Mesendoderm (in vitro differentiated cells): ENCODE results near the gene SFRP2.
A peak's percentile ranks its signal among the peaks of the same experiment; 100 is the strongest.

Source experiments
- DNase-seq: peaks from one replicate; pipeline ENCODE4 v3.0.0; 2013
- H2AK5ac ChIP-seq: 2 replicates; pipeline ENCODE4 v1.6.1; 2013; ENCODE audit warnings: low read length, inconsistent platforms
- H2BK120ac ChIP-seq: 2 replicates; pipeline ENCODE4 v1.6.1; 2013; ENCODE audit warnings: low read depth, mild to moderate bottlenecking, low read length, moderate library complexity, mixed read lengths
- H2BK15ac ChIP-seq: replicated peaks from 2 replicates; pipeline ENCODE4 v1.6.1; 2013; ENCODE audit warnings: low read depth, mild to moderate bottlenecking, moderate library complexity
- H2BK5ac ChIP-seq: 2 replicates; pipeline ENCODE4 v1.6.1; 2013; ENCODE audit warnings: low read length, inconsistent platforms
- H3K18ac ChIP-seq: 2 replicates; pipeline ENCODE4 v1.6.1; 2013; ENCODE audit warnings: mild to moderate bottlenecking, low read length, mixed read lengths
- H3K23ac ChIP-seq: one replicate; pipeline ENCODE4 v1.6.1; 2013; ENCODE audit warnings: low read length
- H3K27ac ChIP-seq: 2 replicates; pipeline ENCODE4 v1.5.1; 2013; ENCODE audit warnings: low read depth, mild to moderate bottlenecking, inconsistent platforms, low read length, moderate library complexity
- H3K27me3 ChIP-seq: 2 replicates; pipeline ENCODE4 v1.6.1; 2013; ENCODE audit warnings: low read length, control low read depth, mild to moderate bottlenecking, inconsistent platforms; ENCODE audit not compliant: insufficient read depth, poor library complexity
- H3K36me3 ChIP-seq: 2 replicates; pipeline ENCODE4 v1.6.1; 2013; ENCODE audit warnings: low read length, inconsistent platforms; ENCODE audit not compliant: control insufficient read depth, insufficient read depth
- H3K4ac ChIP-seq: one replicate; pipeline ENCODE4 v1.6.1; 2013; ENCODE audit warnings: low read depth, mild to moderate bottlenecking, low read length, moderate library complexity
- H3K4me1 ChIP-seq: 2 replicates; pipeline ENCODE4 v1.6.1; 2013; ENCODE audit warnings: low read depth, low read length, inconsistent platforms; ENCODE audit not compliant: control insufficient read depth
- H3K4me2 ChIP-seq: 2 replicates; pipeline ENCODE4 v1.6.1; 2013; ENCODE audit warnings: low read length
- H3K4me3 ChIP-seq: 2 replicates; pipeline ENCODE4 v1.5.1; 2013; ENCODE audit warnings: mild to moderate bottlenecking, low read length
- H3K56ac ChIP-seq: one replicate; pipeline ENCODE4 v1.6.1; 2013; ENCODE audit warnings: low read length
- H3K79me1 ChIP-seq: 2 replicates; pipeline ENCODE4 v1.6.1; 2013; ENCODE audit warnings: low read length, inconsistent platforms
- H3K79me2 ChIP-seq: 2 replicates; pipeline ENCODE4 v1.6.1; 2013; ENCODE audit warnings: mild to moderate bottlenecking, low read length; ENCODE audit not compliant: control insufficient read depth, insufficient read depth
- H3K9ac ChIP-seq: 2 replicates; pipeline ENCODE4 v1.6.1; 2013; ENCODE audit warnings: low read length, inconsistent platforms
- H4K5ac ChIP-seq: one replicate; pipeline ENCODE4 v1.6.1; 2013; ENCODE audit warnings: low read length
- H4K8ac ChIP-seq: one replicate; pipeline ENCODE4 v1.6.1; 2013; ENCODE audit warnings: low read depth, mild to moderate bottlenecking, control low read depth, low read length, moderate library complexity
- WGBS: extraction: QIAGEN DNeasy Blood & Tissue Kit; methylation state at CpG from one replicate; pipeline ENCODE4 v1.1.7; 2013; ENCODE audit warnings: low lambda C conversion rate, missing lambda C conversion rate; ENCODE audit not compliant: insufficient coverage; ENCODE audit errors: extremely low coverage; 5-methylcytosine and 5-hydroxymethylcytosine counted together

SFRP2 gene

DNA sequence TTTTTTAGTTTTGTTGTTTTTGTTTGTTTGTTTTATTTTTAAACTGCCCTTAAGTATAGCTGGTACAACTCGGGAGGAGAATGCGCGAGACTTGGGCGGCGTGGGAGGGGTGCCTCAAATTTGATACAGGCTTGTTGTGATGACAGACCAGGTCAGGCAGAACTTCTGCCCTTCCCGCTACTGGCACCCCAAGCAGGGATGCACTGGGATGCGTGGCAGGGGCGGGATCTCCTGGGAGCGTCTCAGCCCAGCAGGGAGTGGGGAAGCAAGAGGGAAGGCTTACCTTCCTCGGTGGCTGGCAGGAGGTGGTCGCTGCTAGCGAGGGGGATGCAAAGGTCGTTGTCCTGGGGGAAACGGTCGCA, 851 bp downstream of the SFRP2 start:
- no CpG with 5 or more reads among the region's 15 CpGs for WGBS
- H3K79me1 ChIP-seq = no peaks in the 10 kb centered on the region
- H3K79me2 ChIP-seq = peaks cover 24% of the 10 kb centered on the region
- H3K23ac ChIP-seq = no peak overlapping the region
- no peaks in the 10 kb centered on the region for H3K36me3 ChIP-seq
- H3K27ac ChIP-seq = no peak overlapping the region
- H3K4me2 ChIP-seq = peak overlapping the region; percentile 16
- H2BK15ac ChIP-seq = no peak overlapping the region
- H3K9ac ChIP-seq = peak overlapping the region; percentile 53
- H2BK120ac ChIP-seq = no peak overlapping the region
- no peak overlapping the region for H4K8ac ChIP-seq
- no peak overlapping the region for H3K18ac ChIP-seq
- DNase-seq = peak; percentile 40
- peak overlapping the region; percentile 74 for H3K4me3 ChIP-seq
- H2AK5ac ChIP-seq = no peak overlapping the region
- H4K5ac ChIP-seq = no peak overlapping the region
- peak overlapping the region; percentile 92 for H3K56ac ChIP-seq
- H3K4ac ChIP-seq = no peak overlapping the region
- no peak overlapping the region for H2BK5ac ChIP-seq
- no peaks in the 10 kb centered on the region for H3K27me3 ChIP-seq
- H3K4me1 ChIP-seq = peaks cover 8% of the 10 kb centered on the region

DNA sequence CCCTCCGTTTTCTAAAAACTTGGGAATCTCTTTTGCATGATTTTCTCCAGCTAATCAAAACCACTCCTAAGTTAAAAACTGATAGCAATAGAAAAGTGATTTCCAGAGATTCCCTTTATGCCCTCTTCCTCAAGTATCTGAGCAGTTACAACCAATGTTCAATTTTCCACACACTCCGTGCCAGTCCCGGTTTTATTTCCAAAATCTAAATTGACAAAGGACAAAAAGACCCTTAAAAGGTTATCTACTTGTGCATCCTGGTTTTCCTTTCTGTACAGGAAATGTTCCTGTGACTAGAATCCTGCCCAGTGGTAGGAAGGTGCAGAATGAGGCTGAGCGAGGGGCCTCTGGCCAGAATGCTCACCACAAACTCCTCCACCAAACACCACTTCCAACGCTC, 1.3 kb downstream of the SFRP2 start:
- no peak overlapping the region for H3K27ac ChIP-seq
- no peak for DNase-seq
- no peaks in the 10 kb centered on the region for H3K27me3 ChIP-seq
- no peak overlapping the region for H2BK15ac ChIP-seq
- no peak overlapping the region for H3K23ac ChIP-seq
- H3K4me1 ChIP-seq = peaks cover 8% of the 10 kb centered on the region
- no peak overlapping the region for H3K18ac ChIP-seq
- peak overlapping the region; percentile 16 for H3K4me2 ChIP-seq
- no peak overlapping the region for H2BK120ac ChIP-seq
- no peaks in the 10 kb centered on the region for H3K36me3 ChIP-seq
- no peak overlapping the region for H2AK5ac ChIP-seq
- peak overlapping the region; percentile 53 for H3K9ac ChIP-seq
- peaks cover 24% of the 10 kb centered on the region for H3K79me2 ChIP-seq
- no peak overlapping the region for H3K4ac ChIP-seq
- no peak overlapping the region for H4K8ac ChIP-seq
- WGBS = no CpG with 5 or more reads among the region's 5 CpGs
- peak overlapping the region; percentile 74 for H3K4me3 ChIP-seq
- no peak overlapping the region for H4K5ac ChIP-seq
- peak overlapping the region; percentile 92 for H3K56ac ChIP-seq
- H2BK5ac ChIP-seq = no peak overlapping the region
- H3K79me1 ChIP-seq = no peaks in the 10 kb centered on the region

DNA sequence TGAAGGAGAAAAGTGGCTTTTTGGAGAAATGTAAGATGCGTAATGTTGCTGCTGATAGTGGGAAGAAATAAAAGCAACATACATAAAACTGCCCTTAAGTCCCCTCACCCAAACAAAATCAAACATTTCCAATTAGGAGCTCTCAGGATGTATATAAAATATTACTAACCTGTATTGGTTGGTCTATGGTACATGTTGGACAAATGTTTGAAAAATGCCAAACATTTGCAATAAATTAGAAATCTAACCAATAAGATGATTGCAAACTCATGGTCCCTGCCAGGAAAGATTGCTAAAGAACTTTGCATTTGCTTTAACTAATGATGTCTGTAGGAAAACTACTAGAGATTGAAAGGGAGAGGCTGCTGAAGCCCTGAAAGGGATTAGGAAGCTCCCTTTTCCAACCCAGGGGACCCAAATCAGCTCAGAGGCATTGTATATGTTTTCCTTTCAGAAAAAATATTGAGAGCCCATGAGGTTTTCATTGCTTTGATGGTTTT, 1.8 kb downstream of the SFRP2 start:
- Histone ChIP-seq H3K4me2 (peak overlapping the region; percentile 16), H3K4me3 (no peak overlapping the region), H3K18ac (no peak overlapping the region), H3K79me1 (no peaks in the 10 kb centered on the region), H3K56ac (peak overlapping the region; percentile 10), H2BK5ac (no peak overlapping the region), H3K27ac (no peak overlapping the region), H3K36me3 (no peaks in the 10 kb centered on the region), H3K79me2 (peaks cover 24% of the 10 kb centered on the region), H2BK15ac (no peak overlapping the region), H3K27me3 (no peaks in the 10 kb centered on the region), H3K4ac (no peak overlapping the region), H4K5ac (no peak overlapping the region), H2BK120ac (no peak overlapping the region), H3K9ac (peak overlapping the region; percentile 53), H3K4me1 (peaks cover 7% of the 10 kb centered on the region), H3K23ac (no peak overlapping the region), H4K8ac (no peak overlapping the region), H2AK5ac (no peak overlapping the region)
- no peak for DNase-seq
- no CpG with 5 or more reads among the region's 1 CpG for WGBS

DNA sequence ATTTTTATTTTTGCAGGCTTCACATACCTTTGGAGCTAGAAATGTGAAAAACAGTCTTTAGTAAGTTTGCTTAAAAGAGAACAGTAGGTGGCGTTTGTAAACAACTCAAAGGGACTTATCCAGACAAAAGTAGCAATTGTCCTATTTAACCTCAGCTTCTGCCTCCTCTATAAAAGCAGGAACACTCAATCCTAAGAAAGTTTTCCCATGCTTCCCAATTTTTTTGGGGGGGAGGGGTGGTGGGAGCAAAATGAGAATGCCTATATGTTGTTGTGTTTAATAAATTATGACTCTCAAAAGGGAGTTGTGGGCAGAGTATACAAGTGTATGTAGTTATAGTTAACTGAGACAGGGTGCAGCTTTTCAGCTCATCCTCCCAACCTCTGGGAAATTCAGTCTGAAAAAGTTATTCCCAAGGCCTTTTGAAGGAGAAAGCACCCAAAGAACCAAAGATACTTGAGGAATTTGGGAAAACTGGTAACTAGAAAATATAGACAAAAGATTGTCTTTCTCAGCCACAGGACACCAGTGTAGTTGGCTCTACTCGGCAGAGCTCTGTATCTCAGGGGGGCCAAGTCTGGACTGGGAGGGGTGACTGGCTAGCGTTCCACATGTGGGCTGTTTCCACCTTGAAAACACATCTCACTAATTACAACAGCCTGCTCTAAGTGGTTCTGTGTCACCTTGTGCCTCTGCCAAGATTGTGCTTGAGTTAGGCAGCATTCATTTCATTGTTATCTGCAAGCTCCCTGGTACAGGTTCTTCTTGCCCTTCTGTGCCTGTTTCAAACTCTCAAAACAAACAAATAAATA, 2.8 kb downstream of the SFRP2 start:
- Histone ChIP-seq H4K8ac (no peak overlapping the region), H2BK15ac (no peak overlapping the region), H4K5ac (no peak overlapping the region), H3K18ac (no peak overlapping the region), H3K4ac (no peak overlapping the region), H2BK5ac (no peak overlapping the region), H2AK5ac (no peak overlapping the region), H3K27ac (no peak overlapping the region), H3K79me1 (no peaks in the 10 kb centered on the region), H3K56ac (peak overlapping the region; percentile 50), H3K79me2 (peaks cover 24% of the 10 kb centered on the region), H3K36me3 (no peaks in the 10 kb centered on the region), H3K27me3 (no peaks in the 10 kb centered on the region), H3K23ac (no peak overlapping the region), H3K4me2 (peak overlapping the region; percentile 46), H3K9ac (peak overlapping the region; percentile 43), H3K4me1 (peaks cover under 1% of the 10 kb centered on the region), H3K4me3 (peak overlapping the region; percentile 13), H2BK120ac (no peak overlapping the region)
- WGBS = no CpG with 5 or more reads among the region's 3 CpGs
- peak; percentile 67 for DNase-seq

DNA sequence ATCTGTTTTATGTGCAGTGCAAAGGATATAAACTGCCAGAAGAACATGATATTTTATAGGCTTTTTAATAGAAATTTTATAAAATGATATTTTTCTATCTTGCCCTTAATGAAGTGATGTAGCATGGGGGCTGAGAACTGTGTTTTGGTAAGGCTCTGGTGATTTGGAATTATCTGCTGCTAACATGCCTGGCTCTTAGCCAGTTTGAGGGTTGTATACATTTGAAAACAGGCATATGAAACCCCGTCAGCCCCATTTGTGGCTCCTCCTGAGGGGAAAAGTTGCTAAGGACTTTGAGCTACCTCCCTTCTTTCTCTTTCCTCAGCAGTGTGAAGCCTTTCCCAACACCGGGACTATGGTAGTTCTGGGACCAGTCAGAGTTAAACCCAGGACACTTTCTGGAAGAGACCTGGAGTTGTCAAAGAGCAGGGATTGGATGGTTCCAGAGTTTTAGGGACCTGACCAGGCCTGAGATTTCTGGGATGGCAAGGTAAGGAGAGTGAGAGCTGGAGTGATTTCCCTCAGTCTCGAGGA, 4.7 kb downstream of the SFRP2 start:
- H3K9ac ChIP-seq = no peak overlapping the region
- no peak overlapping the region for H2AK5ac ChIP-seq
- H3K4me3 ChIP-seq = no peak overlapping the region
- WGBS = no CpG with 5 or more reads among the region's 3 CpGs
- no peak for DNase-seq
- no peak overlapping the region for H3K4ac ChIP-seq
- H4K8ac ChIP-seq = no peak overlapping the region
- no peaks in the 10 kb centered on the region for H3K27me3 ChIP-seq
- H3K4me1 ChIP-seq = no peaks in the 10 kb centered on the region
- no peak overlapping the region for H3K18ac ChIP-seq
- H3K27ac ChIP-seq = no peak overlapping the region
- H3K56ac ChIP-seq = no peak overlapping the region
- H2BK15ac ChIP-seq = no peak overlapping the region
- no peak overlapping the region for H3K23ac ChIP-seq
- H2BK5ac ChIP-seq = no peak overlapping the region
- no peaks in the 10 kb centered on the region for H3K36me3 ChIP-seq
- H2BK120ac ChIP-seq = no peak overlapping the region
- H3K4me2 ChIP-seq = no peak overlapping the region
- no peaks in the 10 kb centered on the region for H3K79me1 ChIP-seq
- no peak overlapping the region for H4K5ac ChIP-seq
- peaks cover 24% of the 10 kb centered on the region for H3K79me2 ChIP-seq
